Central memory CD8-positive, alpha-beta T cell (primary cell): ENCODE measurements around the gene EAF1.
A peak's percentile ranks its signal among the peaks of the same experiment; 100 is the strongest.
"Not testable (repeated sequence)": the region's sequence is repeated elsewhere in the genome, so short reads cannot be mapped to it uniquely, and the experiment has no call there.

Experiments used
- ATAC-seq: fragments of 150-1000 bp; cut with Tn5 transposase; replicated peaks from 2 replicates; pipeline ENCODE4 v1.10.0; 2022; ENCODE audit warnings: mild to moderate bottlenecking, moderate FRiP score, moderate number of reproducible peaks; ENCODE audit not compliant: poor library complexity, severe bottlenecking; ENCODE audit errors: extremely low read depth
- DNase-seq, 2 donors: peaks; one replicate each; pipeline ENCODE4 v3.0.0; 2021; ENCODE audit warnings: low spot score in 2 of 2
- H3K27ac Mint-ChIP-seq: one replicate; pipeline ENCODE4 v1.8.0; 2022; ENCODE audit warnings: low read depth, mild to moderate bottlenecking, moderate library complexity, mixed read lengths
- H3K27me3 Mint-ChIP-seq: one replicate; pipeline ENCODE4 v1.8.0; 2022; ENCODE audit warnings: mixed read lengths
- H3K36me3 Mint-ChIP-seq: one replicate; pipeline ENCODE4 v1.8.0; 2022; ENCODE audit warnings: mild to moderate bottlenecking, moderate library complexity, mixed read lengths; ENCODE audit not compliant: insufficient read depth
- H3K4me1 Mint-ChIP-seq: one replicate; pipeline ENCODE4 v1.8.0; 2022; ENCODE audit warnings: mixed read lengths
- H3K4me3 Mint-ChIP-seq: one replicate; pipeline ENCODE4 v1.8.0; 2022; ENCODE audit warnings: mild to moderate bottlenecking, moderate library complexity, mixed read lengths
- H3K9me3 Mint-ChIP-seq: one replicate; pipeline ENCODE4 v1.8.0; 2022; ENCODE audit warnings: mixed read lengths

EAF1 gene

GRCh38 chr3:15390460-15390859 lies 36.9 kb upstream of the EAF1 start:
- no peak overlapping the region for H3K27ac Mint-ChIP-seq
- no peak overlapping the region for H3K4me3 Mint-ChIP-seq
- H3K9me3 Mint-ChIP-seq = no peaks in the 10 kb centered on the region
- H3K27me3 Mint-ChIP-seq = no peaks in the 10 kb centered on the region
- no peak for ATAC-seq
- H3K36me3 Mint-ChIP-seq = no peaks in the 10 kb centered on the region
- H3K4me1 Mint-ChIP-seq = peaks cover 7% of the 10 kb centered on the region
- DNase-seq = no peak

GRCh38 chr3:15391007-15391406 lies 36.4 kb upstream of the EAF1 start:
- no peaks in the 10 kb centered on the region for H3K27me3 Mint-ChIP-seq
- no peaks in the 10 kb centered on the region for H3K36me3 Mint-ChIP-seq
- ATAC-seq = no peak
- H3K4me3 Mint-ChIP-seq = no peak overlapping the region
- peaks cover 3% of the 10 kb centered on the region for H3K4me1 Mint-ChIP-seq
- no peak overlapping the region for H3K27ac Mint-ChIP-seq
- no peaks in the 10 kb centered on the region for H3K9me3 Mint-ChIP-seq
- DNase-seq = no peak

- not testable (repeated sequence) for DNase-seq, H3K27me3 Mint-ChIP-seq, ATAC-seq, H3K4me3 Mint-ChIP-seq, H3K4me1 Mint-ChIP-seq, H3K27ac Mint-ChIP-seq, H3K36me3 Mint-ChIP-seq, H3K9me3 Mint-ChIP-seq
These were observed 34.1 kb upstream of the EAF1 start for GRCh38 chr3:15393252-15393651.

- H3K4me3 Mint-ChIP-seq, DNase-seq, ATAC-seq, H3K36me3 Mint-ChIP-seq, H3K27me3 Mint-ChIP-seq, H3K9me3 Mint-ChIP-seq, H3K27ac Mint-ChIP-seq: not testable (repeated sequence)
- H3K4me1 Mint-ChIP-seq = peaks cover 19% of the 10 kb centered on the region
These were observed 28.7 kb upstream of the EAF1 start for GRCh38 chr3:15398731-15399133.

GRCh38 chr3:15399970-15400369 lies 27.4 kb upstream of the EAF1 start:
- peaks cover 19% of the 10 kb centered on the region for H3K4me1 Mint-ChIP-seq

GRCh38 chr3:15401936-15402335 lies 25.5 kb upstream of the EAF1 start:
- H3K4me3 Mint-ChIP-seq = no peak overlapping the region
- DNase-seq (no peak), ATAC-seq (no peak)
- H3K27ac Mint-ChIP-seq = no peak overlapping the region
- peaks cover 2% of the 10 kb centered on the region for H3K36me3 Mint-ChIP-seq
- no peaks in the 10 kb centered on the region for H3K9me3 Mint-ChIP-seq
- H3K27me3 Mint-ChIP-seq = no peaks in the 10 kb centered on the region
- peaks cover 19% of the 10 kb centered on the region for H3K4me1 Mint-ChIP-seq

More at GRCh38 chr3:15399970-15400369, 27.4 kb upstream of the EAF1 start:
- Mint-ChIP-seq H3K4me3 (peak overlapping the region; percentile 4), H3K36me3 (peaks cover 2% of the 10 kb centered on the region), H3K27ac (no peak overlapping the region), H3K9me3 (no peaks in the 10 kb centered on the region), H3K27me3 (no peaks in the 10 kb centered on the region)
- DNase-seq (no peak), ATAC-seq (peak; percentile 40)

- H3K27me3 Mint-ChIP-seq = no peaks in the 10 kb centered on the region
- H3K4me1 Mint-ChIP-seq = peaks cover 19% of the 10 kb centered on the region
- no peak overlapping the region for H3K4me3 Mint-ChIP-seq
- DNase-seq = no peak
- H3K9me3 Mint-ChIP-seq = no peaks in the 10 kb centered on the region
- ATAC-seq = no peak
- H3K27ac Mint-ChIP-seq = no peak overlapping the region
- peaks cover 2% of the 10 kb centered on the region for H3K36me3 Mint-ChIP-seq
These were observed 23.9 kb upstream of the EAF1 start for GRCh38 chr3:15403495-15403894.

GRCh38 chr3:15403965-15404364 lies 23.4 kb upstream of the EAF1 start:
- H3K27ac Mint-ChIP-seq = no peak overlapping the region
- DNase-seq = no peak
- ATAC-seq = no peak
- no peak overlapping the region for H3K4me3 Mint-ChIP-seq
- H3K36me3 Mint-ChIP-seq = peaks cover 3% of the 10 kb centered on the region
- no peaks in the 10 kb centered on the region for H3K9me3 Mint-ChIP-seq
- no peaks in the 10 kb centered on the region for H3K27me3 Mint-ChIP-seq
- H3K4me1 Mint-ChIP-seq = peaks cover 19% of the 10 kb centered on the region

GRCh38 chr3:15404767-15405166 lies 22.6 kb upstream of the EAF1 start:
- H3K36me3 Mint-ChIP-seq = peaks cover 4% of the 10 kb centered on the region
- peaks cover 11% of the 10 kb centered on the region for H3K4me1 Mint-ChIP-seq
- ATAC-seq (no peak), DNase-seq (no peak)
- H3K9me3 Mint-ChIP-seq = no peaks in the 10 kb centered on the region
- no peak overlapping the region for H3K27ac Mint-ChIP-seq
- no peak overlapping the region for H3K4me3 Mint-ChIP-seq
- no peaks in the 10 kb centered on the region for H3K27me3 Mint-ChIP-seq

- peaks cover 6% of the 10 kb centered on the region for H3K36me3 Mint-ChIP-seq
- peaks cover 5% of the 10 kb centered on the region for H3K4me1 Mint-ChIP-seq
- DNase-seq (no peak), ATAC-seq (peak; percentile 32)
- no peak overlapping the region for H3K27ac Mint-ChIP-seq
- no peak overlapping the region for H3K4me3 Mint-ChIP-seq
- no peaks in the 10 kb centered on the region for H3K27me3 Mint-ChIP-seq
- no peaks in the 10 kb centered on the region for H3K9me3 Mint-ChIP-seq
These were observed 21.8 kb upstream of the EAF1 start for GRCh38 chr3:15405448-15406050.

- Mint-ChIP-seq H3K4me3 (no peak overlapping the region), H3K36me3 (peaks cover 24% of the 10 kb centered on the region), H3K9me3 (no peaks in the 10 kb centered on the region), H3K27ac (no peak overlapping the region), H3K27me3 (no peaks in the 10 kb centered on the region), H3K4me1 (no peaks in the 10 kb centered on the region)
- ATAC-seq = no peak
- DNase-seq = no peak
These were observed 18.2 kb upstream of the EAF1 start for GRCh38 chr3:15409239-15409638.

GRCh38 chr3:15409774-15410173 lies 17.6 kb upstream of the EAF1 start:
- no peak overlapping the region for H3K4me3 Mint-ChIP-seq
- peaks cover 28% of the 10 kb centered on the region for H3K36me3 Mint-ChIP-seq
- H3K9me3 Mint-ChIP-seq = no peaks in the 10 kb centered on the region
- H3K4me1 Mint-ChIP-seq = no peaks in the 10 kb centered on the region
- no peaks in the 10 kb centered on the region for H3K27me3 Mint-ChIP-seq
- DNase-seq (no peak), ATAC-seq (no peak)
- no peak overlapping the region for H3K27ac Mint-ChIP-seq

GRCh38 chr3:15410966-15411365 lies 16.4 kb upstream of the EAF1 start:
- DNase-seq, H3K4me1 Mint-ChIP-seq, H3K27me3 Mint-ChIP-seq, H3K27ac Mint-ChIP-seq, H3K4me3 Mint-ChIP-seq, H3K9me3 Mint-ChIP-seq, ATAC-seq: not testable (repeated sequence)
- H3K36me3 Mint-ChIP-seq = peaks cover 35% of the 10 kb centered on the region
